ENCODE measurements around the gene SPINK1. TPM values are rescaled to one million over a fixed set of nuclear protein-coding genes. Genes with fewer than 3 reads are reported as not detected.

Gene SPINK1
- polyA plus RNA-seq, 5 donors: 0.93 to 1.9 (median 1.0) TPM

Other genes with a start within 250 kb of the SPINK1 start
- 10 to 100 TPM in 2 of 5 donors, 1 to 10 TPM in 3; 5.6 to 11.6 (median 6.5) TPM for gene JAKMIP2, start 48.9 kb downstream of the SPINK1 start, polyA plus RNA-seq (ENCODE audit: insufficient read depth in 1 of 5, insufficient read length in 5 of 5, low replicate concordance in 1 of 5)
- gene SCGB3A2, start 47.0 kb upstream of the SPINK1 start, polyA plus RNA-seq (ENCODE audit: insufficient read depth in 1 of 5, insufficient read length in 5 of 5, low replicate concordance in 1 of 5): 1,000 to 10,000 TPM; 1,303 to 2,692 (median 2,261) TPM
- gene C5orf46, start 74.9 kb upstream of the SPINK1 start, polyA plus RNA-seq (ENCODE audit: insufficient read depth in 1 of 5, insufficient read length in 5 of 5, low replicate concordance in 1 of 5): 1 to 10 TPM in 4 of 5 donors, under 1 TPM in 1; 0.94 to 3.8 (median 2.1) TPM
- gene SPINK5, start 232.3 kb upstream of the SPINK1 start, polyA plus RNA-seq (ENCODE audit: insufficient read depth in 1 of 5, insufficient read length in 5 of 5, low replicate concordance in 1 of 5): 1 to 10 TPM in 2 of 5 donors, under 1 TPM in 3; 0.50 to 1.2 (median 0.84) TPM

Measured in right lung (tissue), 5 donors.